Subcutaneous abdominal adipose tissue (tissue), 5 donors: ENCODE results near the gene PDCD4.

Experiments used
- H3K27ac ChIP-seq: one replicate; pipeline ENCODE4 v1.7.0; 2013; ENCODE audit warnings: low read depth, mild to moderate bottlenecking, inconsistent platforms, low read length, moderate library complexity
- H3K27me3 ChIP-seq, 5 donors: one replicate each; pipeline ENCODE4 v1.7.0; 2013; ENCODE audit warnings: low read length in 5 of 5, inconsistent platforms in 1 of 5; ENCODE audit not compliant: control insufficient read depth in 5 of 5, insufficient read depth in 4 of 5
- H3K36me3 ChIP-seq, 5 donors: one replicate each; pipeline ENCODE4 v1.7.0; 2013; ENCODE audit warnings: low read length in 5 of 5; ENCODE audit not compliant: control insufficient read depth in 5 of 5, insufficient read depth in 5 of 5
- H3K4me1 ChIP-seq, 5 donors: one replicate each; pipeline ENCODE4 v1.7.0; 2013; ENCODE audit warnings: low read length in 5 of 5, mild to moderate bottlenecking in 3 of 5, moderate library complexity in 1 of 5; ENCODE audit not compliant: control insufficient read depth in 5 of 5, insufficient read depth in 5 of 5
- H3K4me3 ChIP-seq, 5 donors: one replicate each; pipeline ENCODE4 v1.7.0; 2013; ENCODE audit warnings: low read length in 5 of 5, low read depth in 1 of 5
- H3K9ac ChIP-seq, 5 donors: one replicate each; pipeline ENCODE4 v1.7.0; 2013; ENCODE audit warnings: low read length in 5 of 5, mild to moderate bottlenecking in 4 of 5, moderate library complexity in 3 of 5
- H3K9me3 ChIP-seq, 5 donors: one replicate each; pipeline ENCODE4 v1.7.0; 2013; ENCODE audit warnings: low read length in 5 of 5; ENCODE audit not compliant: control insufficient read depth in 5 of 5
- donor health status: healthy.
- donor health status: healthy.
- donor health status: healthy.
- donor health status: healthy.
- donor health status: healthy.

PDCD4 gene

DNA sequence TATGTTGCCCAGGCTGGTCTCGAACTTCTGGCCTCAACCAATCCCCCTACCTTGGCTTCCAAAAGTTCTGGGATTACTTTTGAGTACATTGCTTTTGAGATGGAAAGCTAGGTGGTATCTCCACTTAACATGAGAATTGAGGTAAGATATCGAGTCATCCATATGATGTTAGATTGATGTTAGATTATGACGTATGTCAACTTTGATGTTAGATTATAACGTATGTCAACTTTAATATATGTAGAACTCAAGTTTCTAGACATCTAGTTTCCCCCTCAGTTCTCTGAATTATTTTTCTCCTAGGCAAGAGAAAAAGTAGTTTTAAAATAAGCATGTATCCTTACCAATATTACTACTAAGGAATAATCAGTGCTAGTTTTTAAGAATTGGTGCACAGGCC lies 67.7 kb downstream of the PDCD4 start:
- H3K4me3 ChIP-seq: no peak overlapping the region
- no peaks in the 10 kb centered on the region for H3K9me3 ChIP-seq
- H3K9ac ChIP-seq: no peak overlapping the region
- H3K27me3 ChIP-seq: no peaks in the 10 kb centered on the region
- peaks cover 0 to 8% (median 5%) of the 10 kb centered on the region in 5 donors for H3K4me1 ChIP-seq
- peaks cover 0 to 5% (median 0%) of the 10 kb centered on the region in 5 donors for H3K36me3 ChIP-seq
- H3K27ac ChIP-seq: no peak overlapping the region

GRCh38 chr10:110944792-110945396 lies 73.2 kb downstream of the PDCD4 start:
- Histone ChIP-seq H3K9me3 (no peaks in the 10 kb centered on the region), H3K4me1 (peaks cover 7 to 22% (median 19%) of the 10 kb centered on the region in 5 donors), H3K4me3 (peak overlapping the region in 1 of 5 donors; percentile 9), H3K36me3 (peaks cover 0 to 8% (median 0%) of the 10 kb centered on the region in 5 donors), H3K27ac (peak overlapping the region; percentile 48), H3K27me3 (no peaks in the 10 kb centered on the region), H3K9ac (no peak overlapping the region)

DNA sequence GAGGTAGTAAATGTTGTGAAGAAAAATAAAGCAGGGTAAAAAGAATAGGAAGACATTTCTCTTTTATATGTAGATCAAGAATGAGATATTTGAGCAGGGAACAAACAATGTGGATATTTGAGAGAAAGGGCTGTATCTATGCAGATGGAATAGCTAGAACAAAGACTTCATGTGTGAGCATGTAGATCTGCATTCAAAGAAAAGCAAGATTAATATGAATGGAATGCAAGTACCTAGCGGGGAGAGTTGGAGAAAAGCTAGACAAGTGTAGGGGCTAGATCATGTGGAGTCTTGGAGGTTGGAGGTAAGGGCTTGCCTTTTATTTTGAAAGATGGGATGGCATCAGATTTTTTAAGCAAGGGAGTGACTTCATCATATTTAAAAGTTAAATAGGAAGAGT lies 74.8 kb downstream of the PDCD4 start:
- no peak overlapping the region for H3K4me3 ChIP-seq
- H3K36me3 ChIP-seq: peaks cover 0 to 8% (median 0%) of the 10 kb centered on the region in 5 donors
- H3K9me3 ChIP-seq: no peaks in the 10 kb centered on the region
- H3K4me1 ChIP-seq: peaks cover 7 to 22% (median 19%) of the 10 kb centered on the region in 5 donors
- no peak overlapping the region for H3K9ac ChIP-seq
- H3K27ac ChIP-seq: no peak overlapping the region
- no peaks in the 10 kb centered on the region for H3K27me3 ChIP-seq

DNA sequence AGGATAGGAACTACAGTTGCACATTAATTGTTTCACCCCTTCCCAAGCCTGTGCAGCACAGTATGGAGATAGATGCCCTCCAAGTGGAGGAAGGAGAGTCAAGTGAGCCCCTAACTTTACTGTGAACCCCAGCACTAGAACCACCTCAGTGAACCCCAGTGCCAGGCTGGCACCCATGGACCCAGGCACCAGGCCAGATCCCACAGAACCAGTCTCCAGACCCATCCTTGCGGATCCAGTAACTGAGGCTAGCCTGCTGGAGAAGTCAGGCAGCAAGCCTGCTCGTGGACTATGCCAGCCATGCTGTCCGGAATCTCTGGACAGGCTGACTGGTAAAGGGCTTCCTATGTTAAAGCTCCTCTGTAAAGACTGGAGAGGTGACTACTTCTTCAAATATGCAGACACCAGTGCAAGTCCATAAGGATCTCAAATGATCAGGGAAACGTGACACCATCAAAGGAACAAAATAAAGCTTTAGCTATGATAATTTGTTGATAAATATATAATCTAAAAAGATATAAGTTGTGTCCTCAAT lies 75.4 kb downstream of the PDCD4 start:
- Histone ChIP-seq H3K9me3 (no peaks in the 10 kb centered on the region), H3K36me3 (peaks cover 0 to 8% (median 1%) of the 10 kb centered on the region in 5 donors), H3K27me3 (no peaks in the 10 kb centered on the region)

More for the DNA sequence above, 75.4 kb downstream of the PDCD4 start:
- no peak overlapping the region for H3K9ac ChIP-seq
- no peak overlapping the region for H3K27ac ChIP-seq
- peaks cover 7 to 22% (median 19%) of the 10 kb centered on the region in 5 donors for H3K4me1 ChIP-seq
- H3K4me3 ChIP-seq: no peak overlapping the region
